ENCODE measurements around the gene BBC3.

DNA sequence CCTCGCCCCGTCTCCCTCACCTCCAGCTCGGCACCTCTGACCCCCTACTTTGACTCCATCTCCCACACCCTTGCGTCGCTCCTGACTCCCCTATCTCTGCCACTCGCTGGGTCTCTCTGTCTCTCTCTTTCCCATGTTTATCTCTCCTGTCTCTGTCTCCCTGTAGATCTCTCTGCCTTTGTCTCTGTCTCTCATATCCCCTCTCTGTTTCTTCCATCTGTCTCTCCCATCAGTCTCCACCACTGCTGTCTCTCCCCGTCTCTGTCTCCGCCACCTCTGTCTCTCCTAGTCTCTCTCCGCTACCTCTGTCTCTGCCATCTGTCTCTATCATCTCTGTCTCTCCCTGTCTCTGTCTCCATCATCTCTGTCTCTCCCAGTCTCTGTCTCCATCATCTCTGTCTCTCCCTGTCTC is 12.4 kb upstream of the BBC3 start:
- TF ChIP-seq CTCF (IDR thresholded peaks at IDR 0.05) (no peak), ZFX (IDR thresholded peaks at IDR 0.05; ENCODE audit: borderline replicate concordance) (no peak)

Measured in 22Rv1 (cell line).